ENCODE results near the gene KCNC1. TPM values are rescaled to one million over a fixed set of nuclear protein-coding genes. Genes with fewer than 3 reads are reported as not detected.

Gene KCNC1
- total and polyA plus RNA-seq, 4 donors, result 0.54 TPM; not detected in 3

DNA sequence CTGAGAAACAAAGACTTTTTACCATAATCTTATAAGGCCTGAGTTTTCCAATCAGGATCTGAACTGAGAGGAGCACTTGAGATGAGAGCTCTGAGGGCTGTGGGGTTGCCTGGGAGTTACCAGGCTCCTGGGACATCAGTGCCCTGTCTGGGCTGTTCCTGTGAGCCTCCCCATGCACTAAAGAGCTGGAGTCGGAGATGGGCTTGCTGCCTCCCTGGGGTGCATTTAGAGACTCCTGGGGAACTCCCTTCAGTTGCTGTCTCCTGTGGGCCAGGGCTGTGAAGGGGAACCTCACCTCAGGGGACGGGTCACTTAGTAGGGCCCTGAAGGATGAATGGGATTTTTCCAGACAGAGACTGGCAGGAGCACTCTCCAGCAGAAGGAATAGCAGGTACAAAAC, 33.3 kb downstream of the KCNC1 start:
- DNase-seq (ENCODE audit: low spot score), result no peak
- 96% methylated on average over 2 of the region's 2 CpGs for WGBS
- H3K27ac ChIP-seq (ENCODE audit: low read depth in 1 of 2, low read length in 2 of 2), result no peak overlapping the region

More for the DNA sequence above, 33.3 kb downstream of the KCNC1 start:
- no peaks in the 10 kb centered on the region for H3K9me3 ChIP-seq (ENCODE audit: control insufficient read depth in 4 of 4, low read length in 3 of 4)
- no peak overlapping the region for H3K4me3 ChIP-seq (ENCODE audit: low read depth in 1 of 3, low read length in 3 of 3)
- H3K36me3 ChIP-seq (ENCODE audit: control insufficient read depth in 4 of 4, insufficient read depth in 3 of 4, low read depth in 1 of 4, low read length in 3 of 4), result no peaks in the 10 kb centered on the region
- no peaks in the 10 kb centered on the region for H3K27me3 ChIP-seq (ENCODE audit: control insufficient read depth in 4 of 4, insufficient read depth in 4 of 4, low read length in 3 of 4)
- H3K9ac ChIP-seq (ENCODE audit: low read depth in 1 of 2, low read length in 2 of 2), result no peak overlapping the region
- TF ChIP-seq FOXA2 (IDR thresholded peaks at IDR 0.05) (no peak), RXRA (IDR thresholded peaks at IDR 0.05) (no peak), ATF3 (IDR thresholded peaks at IDR 0.05) (no peak), EGR1 (IDR thresholded peaks at IDR 0.05; ENCODE audit: low read depth in 2 of 2) (no peak), JUND (IDR thresholded peaks at IDR 0.05) (no peak), ZBTB33 (IDR thresholded peaks at IDR 0.05) (no peak), GABPA (IDR thresholded peaks at IDR 0.05 in 1 of 2, conservative IDR thresholded peaks at IDR 0.05 in 1 of 2) (no peak), REST (IDR thresholded peaks at IDR 0.05) (no peak), HNF4A (conservative IDR thresholded peaks at IDR 0.05) (no peak), YY1 (IDR thresholded peaks at IDR 0.05) (no peak), HNF4G (IDR thresholded peaks at IDR 0.05) (no peak), NR2F2 (IDR thresholded peaks at IDR 0.05) (no peak), FOXA1 (IDR thresholded peaks at IDR 0.05) (no peak), TAF1 (conservative IDR thresholded peaks at IDR 0.05) (no peak)
- TF ChIP-seq, protein P1, sequence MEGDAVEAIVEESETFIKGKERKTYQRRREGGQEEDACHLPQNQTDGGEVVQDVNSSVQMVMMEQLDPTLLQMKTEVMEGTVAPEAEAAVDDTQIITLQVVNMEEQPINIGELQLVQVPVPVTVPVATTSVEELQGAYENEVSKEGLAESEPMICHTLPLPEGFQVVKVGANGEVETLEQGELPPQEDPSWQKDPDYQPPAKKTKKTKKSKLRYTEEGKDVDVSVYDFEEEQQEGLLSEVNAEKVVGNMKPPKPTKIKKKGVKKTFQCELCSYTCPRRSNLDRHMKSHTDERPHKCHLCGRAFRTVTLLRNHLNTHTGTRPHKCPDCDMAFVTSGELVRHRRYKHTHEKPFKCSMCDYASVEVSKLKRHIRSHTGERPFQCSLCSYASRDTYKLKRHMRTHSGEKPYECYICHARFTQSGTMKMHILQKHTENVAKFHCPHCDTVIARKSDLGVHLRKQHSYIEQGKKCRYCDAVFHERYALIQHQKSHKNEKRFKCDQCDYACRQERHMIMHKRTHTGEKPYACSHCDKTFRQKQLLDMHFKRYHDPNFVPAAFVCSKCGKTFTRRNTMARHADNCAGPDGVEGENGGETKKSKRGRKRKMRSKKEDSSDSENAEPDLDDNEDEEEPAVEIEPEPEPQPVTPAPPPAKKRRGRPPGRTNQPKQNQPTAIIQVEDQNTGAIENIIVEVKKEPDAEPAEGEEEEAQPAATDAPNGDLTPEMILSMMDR (IDR thresholded peaks at IDR 0.05; ENCODE audit: low read depth, low read length, missing input control), result no peak
- TF ChIP-seq, protein P2, sequence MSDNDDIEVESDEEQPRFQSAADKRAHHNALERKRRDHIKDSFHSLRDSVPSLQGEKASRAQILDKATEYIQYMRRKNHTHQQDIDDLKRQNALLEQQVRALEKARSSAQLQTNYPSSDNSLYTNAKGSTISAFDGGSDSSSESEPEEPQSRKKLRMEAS (IDR thresholded peaks at IDR 0.05), result no peak
- H3K4me1 ChIP-seq (ENCODE audit: control insufficient read depth in 4 of 4, insufficient read depth in 4 of 4, low read length in 3 of 4), result peaks cover 3 to 15% (median 13%) of the 10 kb centered on the region in 4 donors
